Heart left ventricle (tissue), 16 donors: Measurements from ENCODE around the gene DCTN1. TPM values are rescaled to one million over a fixed set of nuclear protein-coding genes. Genes with fewer than 3 reads are reported as not detected.

Experiments used
- ATAC-seq, 4 donors: fragments of 200-7000 bp; cut with Tn5 transposase; one replicate each; pipeline ENCODE4 v1.9.1; 2020 to 2022; ENCODE audit warnings: moderate library complexity in 4 of 4, mild to moderate bottlenecking in 3 of 4, moderate number of reproducible peaks in 1 of 4
- DNase-seq, 5 donors: peaks; one replicate each; pipeline ENCODE4 v3.0.0-alpha.2; 2020
- H3K27ac ChIP-seq, 12 donors: fragments of 200-600 bp; sonication (generic) in 4 of 12; one replicate each; pipeline versions ENCODE4 v1.5.0 to v1.8.0; 2016 to 2022; ENCODE audit warnings: mild to moderate bottlenecking in 2 of 12
- H3K27me3 ChIP-seq, 9 donors: fragments of 200-600 bp; sonication (generic) in 2 of 9; one replicate each; pipeline versions ENCODE4 v1.5.1 to v1.8.0; 2016 to 2022; ENCODE audit warnings: mild to moderate bottlenecking in 3 of 9
- H3K36me3 ChIP-seq, 9 donors: fragments of 200-600 bp; sonication (generic) in 2 of 9; one replicate each; pipeline versions ENCODE4 v1.5.0 to v1.8.0; 2018 to 2022; ENCODE audit warnings: mild to moderate bottlenecking in 2 of 9
- H3K4me1 ChIP-seq, 12 donors: fragments of 200-600 bp; sonication (generic) in 4 of 12; one replicate each; pipeline versions ENCODE4 v1.5.0 to v1.8.0; 2016 to 2022; ENCODE audit warnings: mild to moderate bottlenecking in 3 of 12
- H3K4me3 ChIP-seq, 12 donors: fragments of 200-600 bp; sonication (generic) in 4 of 12; one replicate each; pipeline versions ENCODE4 v1.5.0 to v1.8.0; 2017 to 2022; ENCODE audit warnings: mild to moderate bottlenecking in 9 of 12, moderate library complexity in 4 of 12
- H3K9me3 ChIP-seq, 12 donors: fragments of 200-600 bp; sonication (generic) in 4 of 12; one replicate each; pipeline versions ENCODE4 v1.5.0 to v1.8.0; 2016 to 2022; ENCODE audit warnings: mild to moderate bottlenecking in 1 of 12
- CTCF ChIP-seq, 12 donors: fragments of 200-600 bp; sonication (generic) in 4 of 12; IDR thresholded peaks; one replicate each; pipeline versions ENCODE4 v1.5.0 to v1.8.0; 2018 to 2022; ENCODE audit warnings: antibody characterized with exemption in 12 of 12, mild to moderate bottlenecking in 5 of 12
- POLR2A ChIP-seq, 2 donors: fragments of 450-650 bp; IDR thresholded peaks; one replicate each; pipeline ENCODE4 v1.6.1; 2017; ENCODE audit warnings: antibody characterized with exemption in 2 of 2, mild to moderate bottlenecking in 2 of 2, moderate library complexity in 2 of 2
- WGBS, 4 donors: extraction: QIAGEN DNeasy Blood & Tissue Kit in 2 of 4; methylation state at CpG; one replicate each; pipeline versions ENCODE4 v1.1.5 to v1.1.7; 2013 to 2018; 5-methylcytosine and 5-hydroxymethylcytosine counted together
- intact Hi-C, 10 donors: fragments of 100-400 bp; cut with DNase I; formaldehyde crosslinking; loops; one replicate each; pipeline versions ENCODE4 v1.11.1 to v1.14.2; 2022
- polyA plus RNA-seq, 2 donors: library from polyadenylated mRNA; stranded (reverse); fragments of 200-250 nt; gene quantifications; one replicate each; pipeline ENCODE4 v1.2.3, GENCODE V29; 2013
- total RNA-seq, 9 donors: library from RNA; depleted of rRNA in 2 of 9; stranded (reverse); fragments of >200 nt in 2 of 9; fragmentation: NEBNext Ultra II Directional in 3 of 9; extraction: Animal tissue kit (Norgen Biotek cat#: 25700) in 3 of 9; gene quantifications; one replicate each; pipeline versions ENCODE4 v1.1.0 to v1.2.4, GENCODE V29; 2016 to 2023
- donor health status: ischemic (EF 13 %, LVEDD 7.1; RV severe dilation, severe dysfunction).
- donor health status: healthy with polysubstance abuse.
- donor health status: DM: no; HTN: yes; CAD: no.
- donor health status: DM: no; HTN: no; CAD: no.
- donor health status: ischemic (EF 25% LVEDD 6.9; RV normal size, moderate dysfunction).
- donor health status: ischemic (EF 25% LVEDD 5.7; RV mildly dilated, moderate dysfunction).
- donor health status: healthy.
- donor health status: DM: yes; HTN: yes; CAD: no.
- donor health status: ischemic (EF 35%, LVEDD 5.7; RV mildly dilated, moderate dysfunction).
- donor health status: nonischemic (EF 11% LVEDD 7.7; RV severe dilation, severe dysfunction).
- donor health status: DM: yes; HTN: yes; CAD: no.
- donor health status: PGD.
- donor health status: ischemic (EF 29% LVEDD 5.4; RV normal size, mild dysfunction).
- donor health status: nonischemic (EF 23%, LVEDD 6.1; RV moderate dilation, normal function).

The DCTN1 gene
- total and polyA plus RNA-seq, 11 donors: 129 to 376 (median 187) TPM

GRCh38 chr2:74426181-74426758, 46.2 kb upstream of the DCTN1 start:
- ATAC-seq (no peak), DNase-seq (no peak)
- Histone ChIP-seq H3K4me1 (peaks cover 0 to 10% (median 5%) of the 10 kb centered on the region in 12 donors), H3K4me3 (no peak overlapping the region), H3K27me3 (no peaks in the 10 kb centered on the region), H3K36me3 (peaks cover 0 to 66% (median 55%) of the 10 kb centered on the region in 9 donors), H3K27ac (no peak overlapping the region), H3K9me3 (no peaks in the 10 kb centered on the region)
- TF ChIP-seq CTCF (IDR thresholded peaks at IDR 0.05): no peak
- TF ChIP-seq POLR2A (IDR thresholded peaks at IDR 0.05): no peak
- WGBS, 4 donors: 78 to 84% (median 82%) methylated on average over 11 to 14 of the region's 14 CpGs
- intact Hi-C loops: no loop called here

- Histone ChIP-seq H3K36me3 (peaks cover 0 to 59% (median 48%) of the 10 kb centered on the region in 9 donors), H3K4me3 (no peak overlapping the region), H3K27ac (no peak overlapping the region), H3K9me3 (no peaks in the 10 kb centered on the region), H3K4me1 (peaks cover 0 to 17% (median 8%) of the 10 kb centered on the region in 12 donors), H3K27me3 (no peaks in the 10 kb centered on the region)
- 81 to 83% (median 82%) methylated on average over 7 of the region's 7 CpGs for WGBS, 4 donors
- TF ChIP-seq POLR2A (IDR thresholded peaks at IDR 0.05) (no peak), CTCF (IDR thresholded peaks at IDR 0.05) (no peak)
- no peak for DNase-seq
- no peak for ATAC-seq
- intact Hi-C loops: no loop called here
Observed at GRCh38 chr2:74425523-74425922, 45.4 kb upstream of the DCTN1 start.

- WGBS, 4 donors: 78 to 86% (median 82%) methylated on average over 5 of the region's 5 CpGs
- DNase-seq (no peak), ATAC-seq (no peak)
- H3K9me3 ChIP-seq: no peaks in the 10 kb centered on the region
- no peak overlapping the region for H3K4me3 ChIP-seq
- TF ChIP-seq POLR2A (IDR thresholded peaks at IDR 0.05): no peak
- H3K27ac ChIP-seq: no peak overlapping the region
- H3K4me1 ChIP-seq: peaks cover 0 to 19% (median 8%) of the 10 kb centered on the region in 12 donors
- H3K27me3 ChIP-seq: no peaks in the 10 kb centered on the region
- intact Hi-C loops: no loop called here
- H3K36me3 ChIP-seq: peaks cover 0 to 53% (median 44%) of the 10 kb centered on the region in 9 donors
Observed at GRCh38 chr2:74424995-74425406, 44.9 kb upstream of the DCTN1 start.

GRCh38 chr2:74424139-74424992, 44.3 kb upstream of the DCTN1 start:
- Histone ChIP-seq H3K27me3 (no peaks in the 10 kb centered on the region), H3K36me3 (peaks cover 0 to 47% (median 38%) of the 10 kb centered on the region in 9 donors), H3K4me3 (no peak overlapping the region), H3K27ac (no peak overlapping the region), H3K4me1 (peaks cover 0 to 22% (median 8%) of the 10 kb centered on the region in 12 donors), H3K9me3 (no peaks in the 10 kb centered on the region)
- 78 to 83% (median 80%) methylated on average over 5 of the region's 5 CpGs for WGBS, 4 donors
- intact Hi-C loops: no loop called here
- DNase-seq (no peak), ATAC-seq (no peak)
- TF ChIP-seq CTCF (IDR thresholded peaks at IDR 0.05) (no peak), POLR2A (IDR thresholded peaks at IDR 0.05) (no peak)
